Kasumi-1 (cell line): ENCODE data around the gene HNRNPA2B1.

Source experiments
- DNase-seq, 2 experiments: peaks; one replicate each; lab custom pipeline; 2025; lab: John Stamatoyannopoulos, UW

Gene HNRNPA2B1

GRCh38 chr7:26147030-26147429, 53.5 kb downstream of the HNRNPA2B1 start:
- DNase-seq = no peak

GRCh38 chr7:26145238-26145637, 55.3 kb downstream of the HNRNPA2B1 start:
- DNase-seq = no peak

- no peak for DNase-seq
These were observed 56.1 kb downstream of the HNRNPA2B1 start for GRCh38 chr7:26144184-26145080.

GRCh38 chr7:26143298-26144048, 57.1 kb downstream of the HNRNPA2B1 start:
- DNase-seq = no peak

GRCh38 chr7:26141077-26141476, 59.5 kb downstream of the HNRNPA2B1 start:
- no peak for DNase-seq

- no peak for DNase-seq
These were observed 60.2 kb downstream of the HNRNPA2B1 start for GRCh38 chr7:26140380-26140779.
